ENCODE results near the gene PSMA4. TPM values are rescaled to one million over a fixed set of nuclear protein-coding genes. Genes with fewer than 3 reads are reported as not detected.

The PSMA4 gene
- polyA plus RNA-seq, 1 of the 3 experiments (the other 2 are of a cell fraction): 212 TPM

- Histone ChIP-seq H3K4me1 (ENCODE audit: control insufficient read depth in 1 of 2, insufficient read depth in 2 of 2, low read depth in 1 of 2, low read length in 1 of 2) (peaks cover 0 to 10% of the 10 kb centered on the region in 2 experiments; a peak in 1 of 4 replicates), H3K9ac (no peak overlapping the region), H4K20me1 (ENCODE audit: insufficient read depth) (no peaks in the 10 kb centered on the region), H3K36me3 (replicated peaks in 1 of 2; ENCODE audit: control insufficient read depth in 1 of 2, insufficient read depth in 2 of 2, low read length in 1 of 2) (peaks cover 0 to 6% of the 10 kb centered on the region in 2 experiments), H3K27ac (ENCODE audit: low read depth in 2 of 2, low read length in 1 of 2) (no peak overlapping the region), H3K4me2 (no peak overlapping the region), H2AFZ (ENCODE audit: low read depth) (no peak overlapping the region), H3K27me3 (ENCODE audit: insufficient read depth) (no peaks in the 10 kb centered on the region), H3K79me2 (ENCODE audit: insufficient read depth) (no peaks in the 10 kb centered on the region), H3K9me2 (no peaks in the 10 kb centered on the region), H3K4me3 (ENCODE audit: low read depth in 2 of 2, low read length in 1 of 2) (no peak overlapping the region), H3F3A (replicated peaks; ENCODE audit: insufficient read depth) (no peaks in the 10 kb centered on the region), H3K9me3 (no peaks in the 10 kb centered on the region)
- TF ChIP-seq TAF1 (IDR thresholded peaks at IDR 0.05; ENCODE audit: borderline replicate concordance, low read depth, low read length): no peak
- TF ChIP-seq PBX3 (IDR thresholded peaks at IDR 0.05): no peak
- TF ChIP-seq, protein P1, sequence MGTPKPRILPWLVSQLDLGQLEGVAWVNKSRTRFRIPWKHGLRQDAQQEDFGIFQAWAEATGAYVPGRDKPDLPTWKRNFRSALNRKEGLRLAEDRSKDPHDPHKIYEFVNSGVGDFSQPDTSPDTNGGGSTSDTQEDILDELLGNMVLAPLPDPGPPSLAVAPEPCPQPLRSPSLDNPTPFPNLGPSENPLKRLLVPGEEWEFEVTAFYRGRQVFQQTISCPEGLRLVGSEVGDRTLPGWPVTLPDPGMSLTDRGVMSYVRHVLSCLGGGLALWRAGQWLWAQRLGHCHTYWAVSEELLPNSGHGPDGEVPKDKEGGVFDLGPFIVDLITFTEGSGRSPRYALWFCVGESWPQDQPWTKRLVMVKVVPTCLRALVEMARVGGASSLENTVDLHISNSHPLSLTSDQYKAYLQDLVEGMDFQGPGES (IDR thresholded peaks at IDR 0.05; ENCODE audit: low read depth, low read length): no peak
- no peak for TF ChIP-seq SIN3A (IDR thresholded peaks at IDR 0.05; ENCODE audit: borderline replicate concordance, low read depth, low read length)
- TF ChIP-seq, protein P2, sequence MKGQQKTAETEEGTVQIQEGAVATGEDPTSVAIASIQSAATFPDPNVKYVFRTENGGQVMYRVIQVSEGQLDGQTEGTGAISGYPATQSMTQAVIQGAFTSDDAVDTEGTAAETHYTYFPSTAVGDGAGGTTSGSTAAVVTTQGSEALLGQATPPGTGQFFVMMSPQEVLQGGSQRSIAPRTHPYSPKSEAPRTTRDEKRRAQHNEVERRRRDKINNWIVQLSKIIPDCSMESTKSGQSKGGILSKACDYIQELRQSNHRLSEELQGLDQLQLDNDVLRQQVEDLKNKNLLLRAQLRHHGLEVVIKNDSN (IDR thresholded peaks at IDR 0.05; ENCODE audit: borderline replicate concordance, low read depth): no peak
- TF ChIP-seq ELF1 (IDR thresholded peaks at IDR 0.05): no peak
- TF ChIP-seq, protein P3, sequence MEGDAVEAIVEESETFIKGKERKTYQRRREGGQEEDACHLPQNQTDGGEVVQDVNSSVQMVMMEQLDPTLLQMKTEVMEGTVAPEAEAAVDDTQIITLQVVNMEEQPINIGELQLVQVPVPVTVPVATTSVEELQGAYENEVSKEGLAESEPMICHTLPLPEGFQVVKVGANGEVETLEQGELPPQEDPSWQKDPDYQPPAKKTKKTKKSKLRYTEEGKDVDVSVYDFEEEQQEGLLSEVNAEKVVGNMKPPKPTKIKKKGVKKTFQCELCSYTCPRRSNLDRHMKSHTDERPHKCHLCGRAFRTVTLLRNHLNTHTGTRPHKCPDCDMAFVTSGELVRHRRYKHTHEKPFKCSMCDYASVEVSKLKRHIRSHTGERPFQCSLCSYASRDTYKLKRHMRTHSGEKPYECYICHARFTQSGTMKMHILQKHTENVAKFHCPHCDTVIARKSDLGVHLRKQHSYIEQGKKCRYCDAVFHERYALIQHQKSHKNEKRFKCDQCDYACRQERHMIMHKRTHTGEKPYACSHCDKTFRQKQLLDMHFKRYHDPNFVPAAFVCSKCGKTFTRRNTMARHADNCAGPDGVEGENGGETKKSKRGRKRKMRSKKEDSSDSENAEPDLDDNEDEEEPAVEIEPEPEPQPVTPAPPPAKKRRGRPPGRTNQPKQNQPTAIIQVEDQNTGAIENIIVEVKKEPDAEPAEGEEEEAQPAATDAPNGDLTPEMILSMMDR (IDR thresholded peaks at IDR 0.05): no peak
- no peak for TF ChIP-seq YY1 (IDR thresholded peaks at IDR 0.05; ENCODE audit: low read depth)
- no peak for TF ChIP-seq REST (IDR thresholded peaks at IDR 0.05; ENCODE audit: low read depth, low read length)
- no peak for TF ChIP-seq RXRA (IDR thresholded peaks at IDR 0.05; ENCODE audit: borderline replicate concordance, low read depth)
- no peak for TF ChIP-seq JUND (IDR thresholded peaks at IDR 0.05)
- no peak for TF ChIP-seq FOSL2 (IDR thresholded peaks at IDR 0.05; ENCODE audit: borderline replicate concordance, low read depth)
- no peak for TF ChIP-seq GATA2 (CRISPR knock-in tag; IDR thresholded peaks at IDR 0.05)
- TF ChIP-seq FOXM1 (IDR thresholded peaks at IDR 0.05; ENCODE audit: low read depth): no peak
- TF ChIP-seq RAD21 (IDR thresholded peaks at IDR 0.05; ENCODE audit: low read length): no peak
- TF ChIP-seq, protein P4, sequence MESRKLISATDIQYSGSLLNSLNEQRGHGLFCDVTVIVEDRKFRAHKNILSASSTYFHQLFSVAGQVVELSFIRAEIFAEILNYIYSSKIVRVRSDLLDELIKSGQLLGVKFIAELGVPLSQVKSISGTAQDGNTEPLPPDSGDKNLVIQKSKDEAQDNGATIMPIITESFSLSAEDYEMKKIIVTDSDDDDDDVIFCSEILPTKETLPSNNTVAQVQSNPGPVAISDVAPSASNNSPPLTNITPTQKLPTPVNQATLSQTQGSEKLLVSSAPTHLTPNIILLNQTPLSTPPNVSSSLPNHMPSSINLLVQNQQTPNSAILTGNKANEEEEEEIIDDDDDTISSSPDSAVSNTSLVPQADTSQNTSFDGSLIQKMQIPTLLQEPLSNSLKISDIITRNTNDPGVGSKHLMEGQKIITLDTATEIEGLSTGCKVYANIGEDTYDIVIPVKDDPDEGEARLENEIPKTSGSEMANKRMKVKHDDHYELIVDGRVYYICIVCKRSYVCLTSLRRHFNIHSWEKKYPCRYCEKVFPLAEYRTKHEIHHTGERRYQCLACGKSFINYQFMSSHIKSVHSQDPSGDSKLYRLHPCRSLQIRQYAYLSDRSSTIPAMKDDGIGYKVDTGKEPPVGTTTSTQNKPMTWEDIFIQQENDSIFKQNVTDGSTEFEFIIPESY (IDR thresholded peaks at IDR 0.05; ENCODE audit: borderline replicate concordance, low read depth): no peak
- ChIA-PET POLR2A (no interaction called here), CTCF (no interaction called here)
- DNase-seq: no peak
These were observed 58.9 kb downstream of the PSMA4 start for GRCh38 chr15:78599189-78599588.

All from SK-N-SH (cell line).